Right ventricle myocardium inferior (tissue), 1 donor: ENCODE results near the gene PPM1F. TPM values are rescaled to one million over a fixed set of nuclear protein-coding genes. Genes with fewer than 3 reads are reported as not detected.

Experiments used
- ATAC-seq: fragments of 200-7000 bp; cut with Tn5 transposase; one replicate; pipeline ENCODE4 v1.9.1; 2020; ENCODE audit warnings: mild to moderate bottlenecking, moderate library complexity
- DNase-seq: peaks from one replicate; pipeline ENCODE4 v3.0.0; 2021; ENCODE audit errors: missing footprints
- intact Hi-C: fragments of 100-400 bp; cut with DNase I; formaldehyde crosslinking; loops from one replicate; pipeline ENCODE4 v1.11.0; 2022
- total RNA-seq: library from RNA; stranded (reverse); fragmentation: NEBNext Ultra II Directional; extraction: Animal tissue kit (Norgen Biotek cat#: 25700); gene quantifications from one replicate; pipeline ENCODE4 v1.2.1, GENCODE V29; 2021
- donor health status: DM: no; HTN: yes; CAD: no; lungs with severe emphysema.

Gene PPM1F
- total RNA-seq, 1 donor from 2014 or later = 18.9 TPM

DNA sequence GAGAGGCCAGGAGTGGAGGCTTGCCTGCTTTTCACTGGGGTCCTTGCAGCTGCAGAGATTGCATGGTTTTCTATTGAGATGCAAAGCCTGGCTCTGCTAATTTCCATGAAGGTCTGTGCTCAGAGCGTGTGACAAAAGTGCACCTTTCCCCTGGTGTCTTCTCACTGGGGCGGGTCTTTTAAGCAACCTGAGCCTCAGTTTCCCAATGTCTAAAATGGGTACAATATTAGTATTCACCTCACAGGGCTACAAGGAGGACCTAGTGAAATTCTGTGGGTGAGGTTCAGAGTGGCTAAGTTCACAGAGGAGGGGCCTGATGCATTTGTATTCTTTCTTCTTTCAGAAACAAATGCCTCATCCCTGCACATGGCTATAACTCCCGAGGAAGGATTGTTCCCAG is 20.3 kb downstream of the PPM1F start:
- intact Hi-C loops = no loop called here
- no peak for ATAC-seq
- DNase-seq = no peak

- ATAC-seq (no peak), DNase-seq (no peak)
- intact Hi-C loops = no loop called here
These were observed 21.6 kb downstream of the PPM1F start for GRCh38 chr22:21931056-21931455.

DNA sequence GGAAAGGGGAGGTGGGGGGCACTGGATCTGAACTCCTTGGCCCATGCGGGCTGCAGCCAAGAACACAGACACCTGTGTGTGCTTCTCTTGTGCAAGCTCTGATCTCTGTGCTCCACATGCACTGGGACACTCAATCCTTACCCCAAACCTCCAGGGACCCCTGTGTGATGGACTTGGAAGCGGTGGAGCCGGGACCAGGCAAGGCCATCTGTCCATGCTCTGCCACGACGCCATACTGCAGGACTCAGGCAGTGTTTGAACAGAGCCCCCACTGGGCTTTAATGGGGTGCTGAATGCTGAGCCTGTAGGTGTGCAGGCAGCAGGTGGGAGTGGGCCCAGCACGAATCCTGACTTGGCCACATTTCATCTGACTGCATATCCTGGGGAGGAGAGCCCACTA is 23.4 kb downstream of the PPM1F start:
- intact Hi-C loops = no loop called here
- no peak for DNase-seq
- ATAC-seq = no peak

DNA sequence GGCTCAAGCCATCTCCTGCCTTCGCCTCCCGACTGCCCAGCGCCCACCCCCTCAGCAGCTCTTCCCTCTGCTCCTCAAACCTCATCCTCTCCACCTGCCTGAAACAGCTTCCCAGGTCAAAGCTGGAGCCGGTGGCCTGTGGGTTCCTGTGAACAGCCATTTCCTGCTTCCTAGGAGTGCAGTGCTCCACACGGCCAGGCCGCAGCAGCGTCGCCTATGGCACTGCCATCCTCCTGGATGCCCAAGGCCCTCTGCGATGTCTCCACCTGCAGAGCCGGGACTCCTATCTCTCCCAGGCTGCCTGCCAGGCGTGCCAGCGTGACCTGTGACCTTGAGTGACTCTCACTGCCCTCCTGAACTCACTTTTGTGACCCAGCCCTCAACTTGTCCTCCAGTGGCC is 24.6 kb downstream of the PPM1F start:
- DNase-seq (no peak), ATAC-seq (no peak)
- intact Hi-C loops = no loop called here

- no peak for ATAC-seq
- no peak for DNase-seq
- intact Hi-C loops = no loop called here
These were observed 25.3 kb downstream of the PPM1F start for GRCh38 chr22:21927174-21927823.

DNA sequence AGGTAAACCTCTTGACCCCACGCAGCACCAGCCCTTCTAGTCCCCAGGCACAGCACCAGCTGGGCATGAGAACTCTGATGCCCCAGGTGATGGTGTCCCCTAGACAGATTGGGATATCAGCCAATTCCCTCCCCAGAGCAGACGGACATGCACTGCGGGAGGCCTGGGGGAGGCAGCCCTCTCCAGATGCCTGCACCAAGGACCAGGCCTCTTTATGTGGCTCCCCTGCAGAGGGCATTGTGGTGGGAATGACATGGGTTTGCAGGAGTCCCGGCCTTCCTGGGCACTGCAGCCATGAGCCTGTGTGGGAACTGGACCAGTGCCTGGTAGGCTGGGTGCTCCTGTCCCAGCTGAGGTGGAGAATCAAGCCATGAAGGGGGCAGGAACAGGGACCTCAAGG is 25.9 kb downstream of the PPM1F start:
- intact Hi-C loops = no loop called here
- ATAC-seq = no peak
- DNase-seq = no peak

DNA sequence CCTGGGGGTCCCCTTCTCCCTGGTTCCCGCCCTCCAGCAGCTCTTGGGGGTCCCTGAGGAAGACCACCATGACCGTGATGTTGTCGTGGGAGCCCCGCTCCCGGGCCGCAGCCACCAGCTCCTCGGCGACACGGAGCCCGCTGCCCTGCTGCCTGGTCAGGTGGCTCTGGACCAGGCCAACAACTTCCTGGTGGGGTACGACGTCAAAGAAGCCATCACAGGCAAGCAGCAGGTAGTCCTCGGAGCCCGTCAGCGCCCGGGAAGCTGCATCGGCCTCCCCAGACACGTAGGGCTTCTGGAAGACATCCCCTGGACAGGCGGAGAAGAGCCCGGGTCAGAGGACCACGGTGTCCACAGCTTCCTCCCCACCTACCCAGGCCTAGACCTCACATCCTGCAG is 29.5 kb downstream of the PPM1F start:
- intact Hi-C loops = no loop called here
- no peak for DNase-seq
- no peak for ATAC-seq

DNA sequence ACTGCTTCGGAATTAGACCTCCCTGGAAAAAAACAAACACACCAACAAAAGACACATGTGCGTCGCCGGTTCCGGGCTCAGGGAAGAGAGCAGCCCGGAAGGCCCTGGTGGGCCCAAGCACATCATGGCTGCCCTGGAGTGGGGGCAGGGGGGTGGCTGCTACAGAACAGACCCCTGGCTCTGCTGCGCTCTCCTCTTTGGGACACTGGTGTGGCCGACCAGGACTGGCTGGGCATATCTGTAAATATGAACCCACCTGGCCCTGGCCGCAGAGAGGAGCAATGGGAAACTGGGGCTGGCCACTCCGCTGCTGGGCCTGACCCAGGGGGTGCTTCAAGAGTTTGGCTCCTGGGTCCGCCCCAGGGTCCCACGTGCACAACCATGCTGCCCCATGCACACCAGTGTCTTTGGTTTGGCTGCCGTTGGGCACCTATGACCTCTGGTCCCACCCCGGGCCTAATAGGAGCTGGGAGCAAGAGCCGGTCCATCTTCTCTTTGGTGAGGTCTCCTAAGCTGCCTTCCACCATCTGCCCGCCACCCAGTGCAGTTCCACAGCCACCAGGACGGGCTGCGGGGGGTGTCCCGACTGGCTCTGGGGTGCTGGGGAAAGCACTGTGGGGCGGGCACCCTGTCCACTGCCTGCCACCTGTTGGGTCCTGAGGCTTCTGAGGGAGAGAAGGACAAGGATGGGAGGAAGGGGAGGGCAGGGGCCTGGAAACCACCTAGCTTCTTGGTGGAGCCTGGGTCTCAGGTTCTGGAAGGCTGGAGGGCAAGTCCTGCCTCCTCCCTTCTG is 30.1 kb downstream of the PPM1F start:
- DNase-seq = no peak
- ATAC-seq = no peak
- intact Hi-C loops = no loop called here

- intact Hi-C loops = no loop called here
- ATAC-seq (no peak), DNase-seq (no peak)
These were observed 30.9 kb downstream of the PPM1F start for GRCh38 chr22:21921729-21922128.

- ATAC-seq = no peak
- no peak for DNase-seq
- intact Hi-C loops = no loop called here
These were observed 31.4 kb downstream of the PPM1F start for GRCh38 chr22:21921184-21921721.

GRCh38 chr22:21920341-21921183 is 32.1 kb downstream of the PPM1F start:
- ATAC-seq = no peak
- no peak for DNase-seq
- intact Hi-C loops = no loop called here

GRCh38 chr22:21919526-21920307 is 32.9 kb downstream of the PPM1F start:
- no peak for ATAC-seq
- intact Hi-C loops = no loop called here
- DNase-seq = no peak

DNA sequence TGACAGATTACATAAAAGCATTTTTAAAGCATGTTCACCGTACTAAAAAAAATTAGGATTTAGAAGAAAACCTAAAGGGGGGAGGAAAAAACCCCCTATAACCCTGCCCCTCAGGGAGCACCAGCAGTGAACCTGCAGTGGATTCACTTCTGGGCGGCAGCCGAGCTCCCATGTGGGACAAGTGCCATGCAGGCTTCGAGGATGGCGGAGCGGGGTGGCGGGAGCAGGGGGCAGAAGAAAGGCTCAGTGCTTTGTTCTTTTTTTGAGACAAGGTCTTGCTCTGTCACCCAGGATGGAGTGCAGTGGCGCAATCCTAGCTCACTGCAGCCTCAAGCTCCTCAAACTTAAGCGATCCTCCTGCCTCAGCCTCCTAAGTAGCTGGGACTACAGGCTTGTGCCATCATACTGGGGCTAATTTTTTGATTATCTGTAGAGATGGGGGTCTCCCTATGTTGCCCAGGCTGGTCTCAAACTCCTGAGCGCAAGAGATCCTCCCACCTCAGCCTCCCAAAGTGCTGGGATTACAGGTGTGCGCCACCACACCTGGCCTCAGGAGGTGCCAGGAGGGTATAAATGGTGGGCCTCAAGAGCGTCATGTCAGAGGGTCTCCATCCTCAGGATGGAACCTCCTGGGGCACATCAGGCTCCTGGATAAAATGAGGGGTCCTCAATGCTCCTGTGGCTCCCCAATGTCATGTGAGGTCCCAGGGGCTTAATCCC is 34.0 kb downstream of the PPM1F start:
- ATAC-seq (no peak), DNase-seq (no peak)
- intact Hi-C loops = no loop called here

DNA sequence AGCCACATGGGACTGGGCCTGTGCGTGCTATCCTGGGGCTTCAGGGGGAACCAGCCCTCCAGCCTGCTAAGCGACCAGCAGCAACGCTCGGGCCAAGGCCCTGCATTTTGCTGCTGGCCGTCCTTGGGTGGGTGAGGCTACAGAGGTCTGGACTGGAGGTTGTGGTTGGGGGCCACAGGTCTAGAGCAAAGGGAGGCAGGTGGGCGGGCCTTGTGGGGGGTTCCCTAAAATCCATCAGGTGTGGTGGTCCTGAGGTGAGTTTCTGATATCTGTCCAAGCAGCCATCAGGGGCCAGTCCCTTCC is 34.7 kb downstream of the PPM1F start:
- intact Hi-C loops = no loop called here
- DNase-seq (no peak), ATAC-seq (no peak)

- intact Hi-C loops = no loop called here
- peak; percentile 29 for ATAC-seq
- DNase-seq = no peak
These were observed 35.3 kb downstream of the PPM1F start for GRCh38 chr22:21917181-21917958.

GRCh38 chr22:21916309-21916918 is 36.2 kb downstream of the PPM1F start:
- ATAC-seq = no peak
- no peak for DNase-seq
- intact Hi-C loops = no loop called here

DNA sequence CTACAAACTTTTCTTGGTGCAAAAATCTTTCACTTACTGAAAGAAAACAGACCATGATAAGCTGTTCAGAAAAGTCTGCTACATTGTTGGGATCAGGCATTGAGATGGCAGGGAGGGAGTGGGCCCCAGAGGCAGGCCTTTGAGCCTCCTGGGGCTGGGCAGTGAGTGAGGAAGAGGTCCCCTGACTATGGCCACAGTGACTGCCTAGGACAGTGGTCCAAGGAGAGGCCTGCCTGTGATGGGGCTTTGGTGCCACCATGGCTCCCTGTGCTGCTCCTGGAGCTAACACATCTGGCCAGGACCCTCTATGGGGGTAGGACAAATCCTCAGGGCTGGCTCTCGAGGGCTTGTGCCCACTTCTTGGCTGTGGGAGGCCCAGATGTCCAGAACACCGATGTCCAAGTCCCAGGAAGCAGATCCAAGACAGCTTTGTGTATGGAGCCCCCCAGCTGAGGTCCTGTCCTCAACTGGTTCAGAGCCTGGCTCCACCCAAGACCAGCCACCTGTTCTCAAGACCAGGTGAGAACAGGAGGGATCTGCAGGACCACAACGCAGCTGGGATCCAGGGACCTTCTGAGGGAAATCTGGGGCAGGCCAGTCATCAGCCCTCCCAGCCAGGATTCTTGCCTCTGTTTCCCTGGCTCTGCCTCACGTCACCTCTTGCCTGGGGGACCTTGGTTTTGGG is 36.9 kb downstream of the PPM1F start:
- intact Hi-C loops = no loop called here
- DNase-seq = no peak
- no peak for ATAC-seq
